HG03139 (cell line): ENCODE data around the gene OSTN.

Experiments used
- ATAC-seq: cut with Tn5 transposase; IDR thresholded peaks from one replicate; pipeline ENCODE4 v1.9.1; 2021; ENCODE audit not compliant: unreplicated experiment

OSTN gene

DNA sequence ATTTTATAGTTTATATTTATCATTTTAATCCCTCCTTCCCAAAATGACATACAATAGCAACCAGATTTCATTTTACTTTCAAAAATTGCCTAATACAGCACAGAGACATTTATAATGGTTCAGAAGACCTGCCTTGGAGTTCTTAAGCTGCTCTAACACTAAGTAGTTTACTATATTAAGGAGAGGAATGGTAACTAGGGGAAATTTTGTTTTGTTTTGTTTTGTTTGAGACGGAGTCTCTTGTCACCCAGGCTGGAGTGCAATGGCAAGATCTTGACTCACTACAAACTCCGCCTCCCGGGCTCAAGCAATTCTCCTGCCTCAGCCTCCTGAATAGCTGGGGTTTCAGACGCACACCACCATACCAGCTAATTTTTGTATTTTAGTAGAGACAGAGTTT, 107.4 kb downstream of the OSTN start:
- no peak for ATAC-seq

DNA sequence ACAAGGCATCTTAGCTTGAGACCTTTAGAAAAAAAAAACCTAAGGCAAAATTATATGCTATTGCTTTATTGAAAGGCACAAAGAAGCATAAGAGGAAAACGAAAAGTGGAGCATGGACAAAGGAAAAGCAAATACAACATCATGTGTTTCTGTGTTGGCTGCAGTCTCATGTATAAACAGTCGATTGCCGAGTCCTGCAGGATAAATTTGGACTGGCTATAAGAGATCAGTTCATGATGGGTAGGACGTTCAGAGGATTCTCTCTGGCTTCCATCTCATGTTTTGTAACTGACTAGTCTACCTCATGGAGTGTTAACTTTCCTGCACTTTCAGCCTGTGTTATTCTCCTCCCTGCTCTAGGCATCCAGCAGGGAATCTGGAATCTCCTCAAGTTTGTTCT, 108.3 kb downstream of the OSTN start:
- ATAC-seq = no peak

DNA sequence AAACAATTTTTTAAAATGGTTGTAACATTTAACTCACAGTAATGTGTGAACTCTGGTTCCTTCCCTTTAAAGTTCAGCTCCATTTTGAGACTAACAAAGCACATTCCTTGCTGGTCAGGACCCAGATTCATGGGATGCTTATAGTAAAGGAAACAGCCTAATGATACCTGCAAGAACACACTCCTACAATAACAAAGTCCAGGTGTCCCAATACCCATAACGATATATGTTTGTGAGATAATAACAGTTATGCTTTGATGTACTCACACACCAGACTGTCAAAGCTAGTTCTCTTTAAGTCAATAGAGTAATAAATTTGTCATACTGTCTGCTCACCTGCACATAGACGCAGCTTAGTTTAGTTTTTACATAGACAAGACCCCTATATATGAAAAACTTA, 114.3 kb downstream of the OSTN start:
- no peak for ATAC-seq

GRCh38 chr3:191314109-191314728, 115.2 kb downstream of the OSTN start:
- no peak for ATAC-seq
